ENCODE data around the gene GRIP1. TPM values are rescaled to one million over a fixed set of nuclear protein-coding genes. Genes with fewer than 3 reads are reported as not detected.
"Not testable (repeated sequence)": the region's sequence is repeated elsewhere in the genome, so short reads cannot be mapped to it uniquely, and the experiment has no call there.

The GRIP1 gene
- total RNA-seq, 1 donor from 2014 or later: not detected

DNA sequence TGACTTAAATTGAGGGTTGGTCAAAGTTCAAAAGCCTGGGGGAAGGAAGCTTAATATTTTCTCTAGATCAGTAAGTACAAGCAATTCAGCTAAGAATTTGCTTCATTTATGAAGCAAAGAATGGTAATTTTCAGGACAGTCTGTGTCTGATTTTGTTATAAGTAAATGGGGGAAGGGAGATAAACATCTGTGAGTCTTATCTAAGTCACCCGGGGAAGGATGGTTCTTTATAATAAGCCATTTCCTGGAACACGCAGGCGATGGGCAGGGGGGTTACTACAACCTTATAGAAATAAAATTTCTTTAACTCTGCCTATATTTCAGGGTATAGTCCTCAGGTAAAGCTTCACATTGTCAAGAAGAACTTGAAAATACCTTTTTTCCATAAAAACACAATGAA lies 333.7 kb downstream of the GRIP1 start:
- DNase-seq (ENCODE audit: low read depth, low spot score): no peak

DNA sequence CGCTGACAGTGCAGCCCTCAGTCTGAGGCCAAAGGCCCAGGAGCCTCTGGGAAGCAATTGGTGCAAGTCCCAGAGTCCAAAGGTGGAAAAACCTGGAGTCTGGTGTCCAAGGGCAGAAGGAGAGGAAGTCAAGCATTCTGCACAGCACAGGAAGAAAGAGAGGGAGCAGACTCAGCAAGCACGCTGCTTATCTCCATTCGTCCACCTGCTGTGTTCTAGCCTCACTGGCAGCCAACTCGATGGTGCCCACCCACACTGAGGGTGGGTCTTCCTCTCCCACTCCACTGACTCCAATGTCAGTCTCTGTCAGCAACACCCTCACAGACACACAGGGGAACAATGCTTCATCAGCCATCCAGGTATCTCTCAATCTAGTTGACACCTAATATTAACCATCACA lies 337.8 kb downstream of the GRIP1 start:
- DNase-seq (ENCODE audit: low read depth, low spot score): no peak

DNA sequence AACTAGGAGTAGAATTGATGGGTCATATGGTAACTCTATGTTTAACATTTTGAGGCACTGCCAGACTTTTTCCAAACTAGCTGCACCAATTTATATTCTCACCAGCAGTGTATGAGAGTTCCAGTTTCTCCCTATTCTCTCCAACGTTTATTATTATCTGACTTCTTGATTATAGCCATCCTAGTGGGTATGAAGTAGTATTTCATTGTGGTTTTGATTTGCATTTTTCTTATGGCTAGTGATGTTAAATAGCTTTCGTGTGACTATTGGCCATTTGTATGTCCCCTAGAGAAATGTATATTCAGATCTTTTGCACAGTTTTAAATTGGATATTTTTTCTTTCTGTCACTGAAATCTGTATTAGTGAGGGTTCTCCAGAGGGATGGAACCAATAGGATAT lies 338.7 kb downstream of the GRIP1 start:
- no peak for DNase-seq (ENCODE audit: low read depth, low spot score)

DNA sequence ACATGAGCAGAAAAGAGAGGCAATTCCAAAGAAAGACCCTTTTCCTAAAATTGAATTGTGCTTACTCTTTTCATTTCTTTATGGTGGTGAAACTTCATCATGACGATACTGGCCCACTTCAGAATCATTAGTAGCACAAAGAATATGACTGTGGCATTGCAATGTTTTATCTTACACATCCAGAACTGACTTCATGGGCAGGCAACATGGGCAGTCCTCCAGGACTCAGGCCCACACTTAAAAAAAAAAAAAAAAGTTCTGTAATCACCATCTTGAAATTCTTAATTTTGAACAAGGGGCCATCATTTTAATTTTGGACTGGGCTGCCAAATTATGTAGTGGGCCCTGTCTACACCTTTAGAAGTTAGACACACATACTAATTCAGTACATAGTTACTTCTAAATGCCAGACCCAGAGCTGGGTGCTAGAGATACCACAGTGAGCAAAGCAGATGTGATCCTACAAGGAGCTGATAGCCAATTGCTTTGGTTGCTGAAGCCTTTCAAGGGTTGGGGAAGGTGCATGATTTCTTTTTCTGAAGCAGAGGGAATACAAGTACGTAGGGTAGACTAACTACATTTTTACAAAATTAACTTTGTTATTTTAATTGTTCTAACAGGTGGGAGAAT lies 341.4 kb downstream of the GRIP1 start:
- DNase-seq (ENCODE audit: low read depth, low spot score): no peak

DNA sequence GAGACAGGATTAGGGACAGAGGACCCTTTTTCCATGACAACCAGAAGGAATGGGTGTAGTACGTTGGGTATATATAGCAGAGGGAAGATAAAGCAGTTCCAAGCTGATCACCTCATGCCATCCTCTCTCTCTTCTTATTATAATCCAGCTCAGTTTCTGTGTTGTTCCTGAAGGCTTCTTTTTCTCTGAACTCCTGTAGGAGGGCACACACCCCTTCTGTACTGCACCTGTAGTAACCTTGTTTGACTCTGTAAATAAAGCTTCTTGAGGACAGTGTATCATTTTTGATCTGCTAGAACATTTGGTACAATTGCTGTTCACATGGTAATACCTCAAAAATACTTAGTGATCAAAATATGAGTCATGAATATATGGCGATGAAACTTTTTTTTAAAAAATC lies 343.1 kb downstream of the GRIP1 start:
- DNase-seq (ENCODE audit: low read depth, low spot score): no peak

DNA sequence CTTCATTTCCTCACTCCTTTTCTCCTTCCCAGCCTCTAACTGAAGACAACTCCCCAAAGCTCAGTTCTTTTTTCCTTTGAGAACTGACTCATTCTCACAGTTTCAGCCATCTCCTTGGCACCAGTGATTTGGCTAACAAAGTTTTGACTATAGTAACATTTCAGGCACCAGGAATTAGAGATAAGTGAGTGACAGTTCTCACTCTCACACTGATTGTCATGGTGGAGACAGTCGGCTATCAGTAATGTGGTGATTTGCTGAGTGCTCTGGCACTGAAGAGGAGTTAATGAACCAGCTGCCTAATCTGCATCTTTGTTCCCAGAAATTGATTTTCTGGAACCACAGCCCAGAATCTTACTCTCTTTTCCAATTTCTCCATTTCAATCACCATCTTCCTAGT lies 347.1 kb downstream of the GRIP1 start:
- no peak for DNase-seq (ENCODE audit: low read depth, low spot score)

DNA sequence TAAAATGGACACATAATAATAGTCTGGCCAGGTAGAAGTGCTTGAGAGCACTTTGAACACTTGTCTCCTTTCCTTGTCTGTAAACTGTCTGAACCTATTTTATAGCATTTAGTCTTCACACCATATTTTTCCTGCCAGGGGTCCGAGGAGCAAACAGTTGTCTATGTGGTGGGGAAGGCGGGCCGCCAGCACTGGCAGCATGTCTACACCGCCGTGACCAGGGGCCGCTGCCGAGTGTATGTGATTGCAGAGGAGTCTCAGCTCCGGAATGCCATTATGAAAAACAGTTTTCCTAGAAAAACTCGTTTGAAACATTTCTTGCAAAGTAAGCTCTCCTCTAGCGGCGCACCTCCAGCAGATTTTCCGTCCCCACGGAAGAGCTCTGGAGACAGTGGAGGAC lies 347.9 kb downstream of the GRIP1 start:
- DNase-seq (ENCODE audit: low read depth, low spot score): no peak

DNA sequence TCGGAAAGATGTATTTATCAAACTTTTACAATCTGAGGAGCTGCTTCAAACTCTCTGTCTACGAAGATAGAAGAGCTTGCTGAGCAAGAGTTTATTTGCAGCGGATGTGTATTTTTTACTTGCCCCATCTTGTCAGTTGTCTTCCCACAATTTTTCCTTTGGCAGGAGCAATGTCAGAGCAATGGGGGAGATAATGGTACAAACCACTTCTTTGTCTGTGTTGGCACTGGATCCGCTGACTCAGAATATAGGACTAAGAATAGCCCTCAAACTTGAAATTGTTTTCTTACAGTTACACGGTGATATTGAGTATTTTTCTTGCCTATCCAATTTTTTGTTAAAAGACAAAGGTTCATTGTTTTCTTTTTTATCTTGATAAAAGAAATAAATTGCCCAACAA lies 348.9 kb downstream of the GRIP1 start:
- no peak for DNase-seq (ENCODE audit: low read depth, low spot score)

DNA sequence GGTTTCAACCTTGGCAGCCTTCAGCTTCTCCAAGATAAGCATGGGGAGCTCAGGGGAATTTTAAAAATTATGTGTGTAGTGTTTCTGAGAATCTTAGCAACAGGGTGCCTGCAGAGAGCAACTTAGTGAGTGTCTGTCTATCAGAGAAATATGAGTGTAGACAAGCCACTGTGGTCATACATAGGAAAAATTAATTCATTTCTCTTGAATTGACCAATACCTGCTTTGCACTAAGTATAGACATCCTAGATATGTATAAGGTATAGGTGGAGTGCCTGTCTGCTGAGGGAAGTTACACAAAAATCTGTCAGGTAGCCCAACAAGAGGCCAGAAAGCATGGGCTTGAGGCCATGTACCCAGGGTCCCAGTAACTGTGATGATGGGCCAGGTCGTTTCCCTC lies 355.9 kb downstream of the GRIP1 start:
- DNase-seq (ENCODE audit: low read depth, low spot score): no peak

DNA sequence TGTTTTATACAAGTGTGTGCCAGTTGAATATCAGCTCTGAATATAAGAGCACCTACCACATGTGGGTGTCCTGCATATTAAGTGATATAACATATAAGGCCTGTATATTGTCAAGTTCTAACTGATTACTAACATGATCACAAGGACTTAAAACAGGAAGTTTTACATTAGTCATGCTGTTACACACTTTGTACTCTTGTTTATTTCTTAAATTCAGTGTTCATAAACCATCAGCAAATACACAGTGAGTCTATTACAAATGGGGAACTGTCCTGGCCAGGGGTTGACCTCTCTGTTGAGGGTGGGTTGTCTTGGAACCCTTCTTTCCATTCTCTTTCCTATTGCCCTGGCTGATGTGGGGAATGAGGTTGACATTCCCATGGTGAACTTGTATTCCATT lies 357.4 kb downstream of the GRIP1 start:
- DNase-seq (ENCODE audit: low read depth, low spot score): no peak

DNA sequence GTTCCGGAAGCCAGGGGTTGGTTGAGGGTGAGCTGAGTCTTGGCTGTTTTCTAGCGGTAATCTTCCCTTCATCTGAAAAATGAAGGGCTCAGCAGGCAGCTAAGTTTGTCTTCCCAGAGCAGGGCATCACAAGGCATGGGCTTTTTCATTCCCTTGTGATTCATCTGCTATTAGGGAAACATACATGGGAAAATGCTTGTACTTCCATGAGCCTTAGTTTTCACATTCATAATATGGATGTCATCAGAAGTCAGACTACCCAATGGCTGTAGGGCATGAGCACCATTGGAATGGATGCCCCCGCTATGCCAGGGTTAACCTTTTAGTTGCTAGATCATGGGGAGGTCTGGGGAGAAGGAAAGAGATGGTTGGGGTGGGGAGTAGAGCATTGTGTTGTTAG lies 357.9 kb downstream of the GRIP1 start:
- DNase-seq (ENCODE audit: low read depth, low spot score): no peak

DNA sequence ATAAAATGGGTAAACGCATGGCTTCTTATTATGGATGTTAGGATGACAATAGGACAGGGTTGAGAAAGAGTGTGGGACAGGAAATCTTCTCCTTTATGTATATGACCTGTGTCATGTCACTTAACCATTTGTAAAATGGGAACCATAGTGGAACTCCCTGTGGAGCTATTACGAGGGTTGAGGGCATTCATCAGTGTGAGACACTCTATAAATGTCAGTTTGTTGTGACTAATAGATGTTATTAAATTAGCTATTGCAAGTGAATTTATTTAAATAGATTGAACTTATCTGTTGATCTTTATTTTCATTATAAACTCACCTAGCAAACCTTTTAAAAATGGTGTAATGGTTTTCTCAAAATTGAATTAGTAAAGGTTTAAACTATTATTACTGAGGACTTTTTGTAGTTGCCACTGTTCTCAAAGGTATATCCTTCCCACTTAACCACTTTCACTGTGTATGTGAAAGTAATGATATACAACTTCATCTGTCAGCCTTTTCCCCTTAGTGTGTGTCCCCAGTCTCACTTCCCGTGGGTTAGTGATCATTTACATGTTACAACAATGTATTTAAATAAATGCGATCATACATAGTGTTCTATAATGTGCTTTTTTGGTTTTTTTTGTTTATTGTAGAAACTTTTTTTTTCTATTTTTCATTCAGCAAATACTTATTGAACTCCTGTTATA lies 359.5 kb downstream of the GRIP1 start:
- DNase-seq (ENCODE audit: low read depth, low spot score): no peak

DNA sequence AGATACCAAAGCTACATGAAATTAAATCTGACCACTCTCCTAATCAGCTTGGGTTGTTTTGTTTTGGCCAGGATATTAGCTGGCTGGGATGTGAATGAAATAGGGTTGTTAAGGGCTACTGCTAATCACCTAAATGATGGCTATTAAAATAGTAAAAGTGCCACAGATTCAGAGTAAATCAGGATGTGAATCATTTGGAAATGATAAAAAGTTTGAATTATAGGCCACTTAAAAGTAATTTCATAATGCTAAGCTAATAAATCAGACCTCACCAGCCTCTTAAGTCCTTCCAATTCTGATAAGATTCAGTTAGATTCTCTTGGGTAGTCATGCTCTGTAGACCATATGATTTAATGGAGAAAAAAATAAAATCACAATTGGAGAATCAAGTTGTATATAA lies 364.6 kb downstream of the GRIP1 start:
- DNase-seq (ENCODE audit: low read depth, low spot score): no peak

DNA sequence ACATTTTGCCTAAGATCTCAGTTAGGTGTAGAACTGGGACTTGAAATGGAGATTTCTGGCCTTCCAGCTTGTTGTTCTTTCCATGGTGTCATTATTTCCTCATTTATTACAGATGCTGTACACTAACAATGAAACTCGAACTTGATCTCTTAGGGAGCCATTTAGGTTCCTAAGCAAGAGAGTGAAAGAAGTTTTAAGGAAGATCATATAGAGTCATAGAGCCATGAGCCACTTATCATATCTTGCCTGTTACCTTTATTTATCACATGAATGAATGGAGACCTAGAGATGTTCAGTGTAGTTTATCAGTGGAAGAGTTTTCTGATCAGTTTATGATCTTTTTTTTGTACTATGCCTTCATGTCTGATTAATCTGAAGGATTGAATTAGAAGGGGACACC lies 366.7 kb downstream of the GRIP1 start:
- DNase-seq (ENCODE audit: low read depth, low spot score): no peak

DNA sequence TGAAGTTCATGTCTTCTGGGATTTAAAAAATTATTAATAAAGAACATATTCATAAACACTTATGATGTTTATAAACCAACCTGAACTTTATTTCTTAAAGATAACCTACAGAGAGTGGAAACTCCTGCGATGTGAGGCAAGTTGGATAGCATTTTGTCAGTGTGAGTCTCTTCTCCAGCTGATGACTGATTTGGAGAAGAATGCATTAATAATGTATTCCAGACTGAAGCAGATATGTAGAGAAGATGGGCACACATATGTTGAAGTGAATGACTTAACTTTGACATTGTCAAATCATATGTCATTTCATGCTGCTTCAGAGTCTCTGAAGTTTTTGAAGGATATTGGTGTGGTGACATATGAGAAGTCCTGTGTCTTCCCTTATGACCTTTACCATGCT lies 369.3 kb downstream of the GRIP1 start:
- no peak for DNase-seq (ENCODE audit: low read depth, low spot score)

DNA sequence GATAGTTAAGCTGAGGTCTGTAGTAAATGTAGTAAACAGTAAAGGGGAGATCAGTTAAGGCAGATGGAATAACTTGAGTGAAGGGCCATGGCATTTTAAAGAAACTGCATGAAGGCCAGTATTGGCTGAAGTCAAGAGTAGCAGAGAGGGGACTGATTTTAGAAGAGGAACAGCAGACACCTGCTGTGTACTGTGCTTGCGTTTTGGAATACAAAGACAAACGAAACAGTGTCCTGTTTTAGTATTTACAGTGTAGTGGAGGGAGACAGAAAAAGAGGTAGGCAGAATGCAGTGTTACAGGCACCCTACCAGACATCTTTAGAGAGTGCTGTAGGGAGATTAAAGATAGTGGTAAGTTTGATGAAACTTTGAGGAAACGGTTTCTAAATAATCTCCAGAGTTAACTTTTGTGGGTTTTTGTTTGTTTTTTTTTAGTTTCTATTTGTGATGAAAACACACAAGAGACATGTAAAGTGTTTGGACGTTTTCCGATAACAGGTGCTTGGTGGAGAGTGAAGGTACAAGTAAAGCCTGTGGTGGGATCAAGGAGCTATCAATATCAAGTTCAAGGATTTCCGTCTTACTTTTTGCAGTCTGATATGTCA lies 374.5 kb downstream of the GRIP1 start:
- no peak for DNase-seq (ENCODE audit: low read depth, low spot score)

DNA sequence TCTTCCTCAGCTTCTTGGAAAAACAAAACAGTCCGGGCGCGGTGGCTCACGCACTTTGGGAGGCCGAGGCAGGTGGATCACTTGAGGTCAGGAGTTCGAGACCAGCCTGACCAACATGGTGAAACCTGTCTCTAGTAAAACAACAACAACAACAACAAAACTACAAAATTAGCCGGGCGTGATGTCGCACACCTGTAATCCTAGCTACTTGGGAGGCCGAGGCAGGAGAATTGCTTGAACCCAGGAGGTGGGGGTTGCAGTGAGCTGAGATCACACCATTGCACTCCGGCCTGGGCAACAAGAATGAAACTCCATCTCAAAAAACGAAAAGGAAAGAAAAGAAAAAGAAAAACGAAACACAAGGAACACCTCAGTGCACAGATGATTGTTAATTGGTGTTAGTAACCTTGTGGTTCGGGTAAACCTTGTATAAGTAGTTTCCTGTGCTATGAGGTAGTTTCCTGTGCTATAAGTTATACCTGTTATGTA lies 375.5 kb downstream of the GRIP1 start:
- DNase-seq (ENCODE audit: low read depth, low spot score): not testable (repeated sequence)

DNA sequence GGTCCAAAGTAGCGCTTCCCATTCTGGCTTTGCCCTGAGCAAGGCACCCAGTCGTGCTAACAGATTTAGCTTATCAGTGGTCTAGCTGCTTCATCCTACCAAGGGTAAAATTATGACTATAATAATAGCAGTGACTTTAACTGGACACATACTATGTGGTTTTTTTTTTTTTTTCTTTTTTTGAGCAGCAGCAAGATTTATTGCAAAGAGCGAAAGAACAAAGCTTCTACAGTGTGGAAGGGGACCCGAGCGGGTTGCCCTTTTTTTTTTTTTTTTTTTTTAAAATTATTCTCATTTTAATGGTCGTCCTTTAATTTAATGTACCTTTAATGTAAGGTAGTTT lies 376.1 kb downstream of the GRIP1 start:
- no peak for DNase-seq (ENCODE audit: low read depth, low spot score)

DNA sequence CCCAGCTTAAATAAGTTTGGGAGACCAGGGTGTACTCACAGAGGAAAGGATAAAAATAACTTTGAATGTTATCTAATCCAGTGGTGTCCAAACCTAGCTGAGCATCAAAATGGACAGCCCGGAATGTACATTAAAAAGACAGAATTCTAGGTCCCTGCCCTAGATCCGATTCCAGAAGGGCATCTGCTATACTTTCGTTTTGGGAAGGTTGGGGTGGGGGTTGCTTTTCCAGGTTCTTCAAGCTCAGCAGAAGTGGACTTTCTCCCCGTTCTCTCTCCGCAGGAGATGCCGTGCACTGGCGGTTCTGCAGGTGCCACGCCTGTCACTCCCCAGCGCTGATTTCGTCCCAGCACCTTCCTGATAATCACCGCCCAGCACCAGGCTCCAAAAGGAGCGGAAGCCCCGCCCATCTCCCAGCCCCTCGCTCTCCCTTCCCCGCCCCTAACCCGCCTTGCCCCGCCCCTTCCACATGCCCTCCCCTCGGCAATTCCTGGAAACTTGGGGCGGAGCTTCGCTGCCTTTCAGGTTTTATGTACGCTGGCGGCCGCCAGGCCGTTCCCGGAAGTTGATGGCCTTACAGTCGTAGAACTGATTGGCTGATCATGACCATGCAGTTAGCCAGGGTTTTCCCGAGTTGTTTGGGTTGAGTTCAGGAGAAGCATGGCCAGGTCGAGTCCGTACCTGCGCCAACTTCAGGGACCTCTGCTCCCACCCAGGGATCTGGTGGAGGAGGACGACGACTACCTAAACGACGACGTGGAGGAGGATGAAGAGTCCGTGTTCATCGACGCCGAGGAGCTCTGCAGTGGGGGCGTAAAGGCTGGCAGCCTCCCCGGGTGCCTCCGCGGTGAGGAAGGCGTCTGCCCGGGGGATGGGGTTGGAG lies 376.7 kb downstream of the GRIP1 start, which contains the start of gene HELB:
HELB (plus strand) TSS at position 550 of the 883 bp plus-strand sequence; CDS start at position 661, 111 bp downstream.
- DNase-seq (ENCODE audit: low read depth, low spot score): peak; percentile 86

DNA sequence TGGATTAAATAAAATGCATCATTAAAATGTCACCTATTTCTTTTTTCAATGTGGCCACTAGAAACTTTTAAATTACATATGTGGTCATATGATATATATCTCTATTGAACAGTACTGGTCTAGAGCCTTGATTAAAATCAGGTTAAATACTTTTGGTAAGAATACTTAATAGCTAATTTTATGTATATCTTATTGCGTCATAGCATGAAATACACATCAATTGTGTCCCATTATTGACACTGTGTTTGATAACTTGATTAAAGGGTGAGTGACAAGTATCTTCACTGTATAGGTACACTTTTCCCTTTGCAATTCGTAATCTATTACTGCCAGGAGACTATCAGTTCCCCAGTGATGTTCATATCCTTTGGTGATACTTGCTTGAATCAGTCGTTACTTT lies 381.0 kb downstream of the GRIP1 start:
- DNase-seq (ENCODE audit: low read depth, low spot score): no peak
